ENCODE data around the gene DTX1. TPM values are rescaled to one million over a fixed set of nuclear protein-coding genes. Genes with fewer than 3 reads are reported as not detected.

The DTX1 gene
- total and polyA plus RNA-seq, 2 of the 8 experiments (the other 6 are each of a cell fraction or from before 2014, with no cell fraction given), result 4.7 to 6.9 TPM

DNA sequence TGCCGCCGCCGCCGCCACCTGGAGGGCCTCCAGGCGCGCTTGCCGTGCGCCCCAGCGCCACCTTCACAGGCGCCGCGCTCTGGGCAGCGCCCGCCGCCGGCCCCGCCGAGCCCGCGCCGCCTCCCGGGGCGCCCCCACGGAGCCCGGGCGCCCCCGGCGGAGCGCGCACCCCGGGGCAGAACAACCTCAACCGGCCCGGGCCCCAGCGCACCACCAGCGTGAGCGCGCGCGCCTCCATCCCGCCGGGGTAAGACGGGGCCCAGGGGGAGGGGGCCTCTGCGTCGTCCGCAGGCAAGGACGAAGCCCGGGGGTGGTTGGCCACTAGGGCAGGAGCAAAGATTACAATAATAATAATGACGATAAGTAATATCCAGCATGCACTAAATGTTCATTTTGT is 21.3 kb downstream of the DTX1 start:
- FAIRE-seq (no peak), DNase-seq (ENCODE audit: low read depth in 1 of 2, low spot score in 2 of 2) (no peak)
- Histone ChIP-seq H3K4me2 (ENCODE audit: insufficient read depth in 1 of 2, low read depth in 2 of 2, low read length in 2 of 2) (peak overlapping the region; percentile 77 to 88), H3K4me1 (replicated peaks in 1 of 4; ENCODE audit: control insufficient read depth in 3 of 4, insufficient read depth in 4 of 4, low read length in 3 of 4) (peaks cover 0 to 2% (median under 1%) of the 10 kb centered on the region in 4 experiments; a peak in 2 of 7 replicates), H3K4me3 (ENCODE audit: extremely low read depth in 1 of 4, insufficient read depth in 2 of 4, low read depth in 3 of 4, low read length in 4 of 4) (peak overlapping the region; percentile 45 to 66 (median 52)), H3K56ac (replicated peaks; ENCODE audit: insufficient read length, low read depth, low read length) (no peak overlapping the region), H3K79me1 (ENCODE audit: low read depth, low read length) (no peaks in the 10 kb centered on the region), H3K18ac (ENCODE audit: extremely low read depth, low read length) (no peak overlapping the region), H3K36me3 (ENCODE audit: control insufficient read depth in 2 of 4, insufficient read depth in 4 of 4, low read length in 3 of 4) (no peaks in the 10 kb centered on the region), H3K4ac (replicated peaks; ENCODE audit: insufficient read length, low read depth, low read length) (no peak overlapping the region), H2BK15ac (ENCODE audit: low read length) (no peak overlapping the region), H4K8ac (ENCODE audit: extremely low read depth, insufficient read depth, low read length) (no peak overlapping the region), H3K9ac (replicated peaks in 1 of 4; ENCODE audit: extremely low read depth in 1 of 4, low read depth in 3 of 4, low read length in 3 of 4) (no peak overlapping the region), H3K27ac (ENCODE audit: low read depth, low read length) (no peak overlapping the region), H3K23ac (ENCODE audit: insufficient read length) (no peak overlapping the region), H2AK5ac (ENCODE audit: low read depth, low read length) (no peak overlapping the region), H2BK12ac (ENCODE audit: low read depth, low read length) (no peak overlapping the region), H2BK5ac (ENCODE audit: low read depth, low read length) (no peak overlapping the region), H4K20me1 (replicated peaks in 1 of 2; ENCODE audit: control insufficient read depth in 1 of 2, insufficient read depth in 2 of 2, low read length in 2 of 2) (peaks cover 0 to 2% of the 10 kb centered on the region in 2 experiments), H4K91ac (replicated peaks; ENCODE audit: insufficient read length, low read length) (no peak overlapping the region), H2BK120ac (replicated peaks; ENCODE audit: low read depth, low read length) (no peak overlapping the region), H3K27me3 (replicated peaks in 1 of 4; ENCODE audit: control insufficient read depth in 3 of 4, extremely low read depth in 1 of 4, insufficient read depth in 3 of 4, low read length in 3 of 4) (peaks cover 16 to 23% (median 22%) of the 10 kb centered on the region in 4 experiments), H2BK20ac (ENCODE audit: low read length) (no peak overlapping the region), H3K14ac (ENCODE audit: insufficient read length) (no peak overlapping the region), H3K79me2 (ENCODE audit: control insufficient read depth in 1 of 2, insufficient read depth in 2 of 2, low read length in 2 of 2) (no peaks in the 10 kb centered on the region), H3K9me3 (ENCODE audit: insufficient read depth in 2 of 2, low read depth in 1 of 2, low read length in 1 of 2) (no peaks in the 10 kb centered on the region), H2AFZ (ENCODE audit: low read length) (no peak overlapping the region), H3K23me2 (ENCODE audit: low read depth, low read length) (peaks cover 4% of the 10 kb centered on the region; the same call in 1 of the 2 replicates), H4K5ac (ENCODE audit: insufficient read length, low read depth, low read length) (no peak overlapping the region)
- ChIA-PET POLR2A (ENCODE audit: partially characterized antibody) (no interaction called here), CTCF (ENCODE audit: partially characterized antibody) (interaction anchor here (0.5 to 1.2 kb wide), 2 partner anchors 15 to 34 kb away, joined by 3 to 4 read pairs; no protein-coding TSS in a partner anchor)
- WGBS, 2 experiments (ENCODE audit: extremely low coverage in 1 of 2, insufficient coverage in 1 of 2, insufficient read length in 1 of 2, insufficient replicate concordance in 2 of 2, low coverage in 1 of 2, low lambda C conversion rate in 2 of 2, missing lambda C conversion rate in 1 of 2), result 5% methylated on average over 36 of the region's 48 CpGs; no CpG with 5 or more reads in 1 of the 2 experiments
- TF ChIP-seq BACH1 (IDR thresholded peaks at IDR 0.05; ENCODE audit: low read length), result no peak
- TF ChIP-seq SP2 (IDR thresholded peaks at IDR 0.05; ENCODE audit: low read length), result no peak
- TF ChIP-seq CHD2 (IDR thresholded peaks at IDR 0.05; ENCODE audit: low read length), result no peak
- TF ChIP-seq RBBP5 (IDR thresholded peaks at IDR 0.05; ENCODE audit: borderline replicate concordance, low read depth, low read length), result no peak
- no peak for TF ChIP-seq POU5F1 (IDR thresholded peaks at IDR 0.05; ENCODE audit: low read depth, low read length)
- no peak for TF ChIP-seq TAF1 (IDR thresholded peaks at IDR 0.05; ENCODE audit: low read depth, low read length)
- TF ChIP-seq, protein P1, sequence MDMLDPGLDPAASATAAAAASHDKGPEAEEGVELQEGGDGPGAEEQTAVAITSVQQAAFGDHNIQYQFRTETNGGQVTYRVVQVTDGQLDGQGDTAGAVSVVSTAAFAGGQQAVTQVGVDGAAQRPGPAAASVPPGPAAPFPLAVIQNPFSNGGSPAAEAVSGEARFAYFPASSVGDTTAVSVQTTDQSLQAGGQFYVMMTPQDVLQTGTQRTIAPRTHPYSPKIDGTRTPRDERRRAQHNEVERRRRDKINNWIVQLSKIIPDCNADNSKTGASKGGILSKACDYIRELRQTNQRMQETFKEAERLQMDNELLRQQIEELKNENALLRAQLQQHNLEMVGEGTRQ (IDR thresholded peaks at IDR 0.05; ENCODE audit: low read length), result no peak
- TF ChIP-seq TBP (IDR thresholded peaks at IDR 0.05; ENCODE audit: low read depth, low read length), result no peak
- no peak for TF ChIP-seq RNF2 (IDR thresholded peaks at IDR 0.05; ENCODE audit: borderline replicate concordance, low read depth, low read length, missing control alignments, poor library complexity, severe bottlenecking)
- no peak for TF ChIP-seq JUND (IDR thresholded peaks at IDR 0.05; ENCODE audit: low read length)
- no peak for TF ChIP-seq NRF1 (IDR thresholded peaks at IDR 0.05; ENCODE audit: low read depth, low read length)
